SK-N-SH treated with all-trans-retinoic acid at 6 μM for 48 hours (cell line): ENCODE results near the gene ZNF214.

Experiments used
- ATAC-seq: fragments of 200-7000 bp; cut with Tn5 transposase; 3 replicates; pipeline ENCODE4 v1.9.1; 2020; ENCODE audit warnings: mild to moderate bottlenecking, moderate library complexity
- ARNTL ChIP-seq: fragments of 450-650 bp; formaldehyde crosslinking; IDR thresholded peaks from 2 replicates; pipeline ENCODE4 v1.5.0; 2020; ENCODE audit warnings: low read depth, mild to moderate bottlenecking, moderate library complexity, borderline replicate concordance
- BACH2 ChIP-seq: fragments of 250-450 bp; sonication (Bioruptor Pico); IDR thresholded peaks from 2 replicates; pipeline ENCODE4 v1.9.0; 2021; ENCODE audit warnings: mild to moderate bottlenecking, borderline replicate concordance
- CSDC2 ChIP-seq: fragments of 250-450 bp; sonication (Bioruptor Pico); IDR thresholded peaks from 2 replicates; pipeline ENCODE4 v1.5.0; 2020; ENCODE audit warnings: mild to moderate bottlenecking, moderate library complexity
- CSRNP3 ChIP-seq: fragments of 250-450 bp; sonication (Bioruptor Pico); IDR thresholded peaks from 2 replicates; pipeline ENCODE4 v1.5.1; 2021; ENCODE audit warnings: mild to moderate bottlenecking, moderate library complexity
- ESRRG ChIP-seq: fragments of 250-450 bp; sonication (Bioruptor Pico); IDR thresholded peaks from 2 replicates; pipeline ENCODE4 v1.6.1; 2021; ENCODE audit warnings: mild to moderate bottlenecking
- GLIS3 ChIP-seq: fragments of 250-450 bp; sonication (Bioruptor Pico); IDR thresholded peaks from 2 replicates; pipeline ENCODE4 v1.5.0; 2020; ENCODE audit warnings: mild to moderate bottlenecking, moderate library complexity
- ISL1 ChIP-seq: fragments of 250-450 bp; sonication (Bioruptor Pico); IDR thresholded peaks from 2 replicates; pipeline ENCODE4 v2.1.2; 2022; ENCODE audit warnings: mild to moderate bottlenecking, moderate library complexity
- OSR1 ChIP-seq: fragments of 250-450 bp; sonication (Bioruptor Pico); IDR thresholded peaks from 2 replicates; pipeline ENCODE4 v1.8.0; 2022; ENCODE audit warnings: moderate library complexity, mild to moderate bottlenecking, inconsistent platforms
- PATZ1 ChIP-seq: fragments of 250-450 bp; sonication (Bioruptor Pico); IDR thresholded peaks from 2 replicates; pipeline ENCODE4 v1.8.0; 2020; ENCODE audit warnings: mild to moderate bottlenecking, moderate library complexity, borderline replicate concordance
- POU6F1 ChIP-seq: fragments of 250-450 bp; sonication (Bioruptor Pico); IDR thresholded peaks from 2 replicates; pipeline ENCODE4 v1.8.0; 2021; ENCODE audit warnings: low read depth, mild to moderate bottlenecking, moderate library complexity, borderline replicate concordance
- PPARA ChIP-seq: fragments of 250-450 bp; sonication (Bioruptor Pico); IDR thresholded peaks from 2 replicates; pipeline ENCODE4 v1.5.0; 2020; ENCODE audit warnings: mild to moderate bottlenecking, borderline replicate concordance
- RARB ChIP-seq: fragments of 250-450 bp; sonication (Bioruptor Pico); IDR thresholded peaks from 2 replicates; pipeline ENCODE4 v1.8.0; 2021; ENCODE audit warnings: mild to moderate bottlenecking, moderate library complexity
- SNAI2 ChIP-seq: fragments of 250-450 bp; sonication (Bioruptor Pico); IDR thresholded peaks from 2 replicates; pipeline ENCODE4 v1.5.0; 2020; ENCODE audit warnings: mild to moderate bottlenecking, moderate library complexity
- TOX ChIP-seq: fragments of 250-450 bp; sonication (Bioruptor Pico); IDR thresholded peaks from 2 replicates; pipeline ENCODE4 v1.8.0; 2021; ENCODE audit warnings: mild to moderate bottlenecking, moderate library complexity, borderline replicate concordance
- TSHZ2 ChIP-seq: fragments of 250-450 bp; sonication (Bioruptor Pico); IDR thresholded peaks from 2 replicates; pipeline ENCODE4 v1.5.0; 2020; ENCODE audit warnings: mild to moderate bottlenecking, moderate library complexity
- ZC3H10 ChIP-seq: fragments of 250-450 bp; sonication (Bioruptor Pico); IDR thresholded peaks from 2 replicates; pipeline ENCODE4 v1.5.1; 2021; ENCODE audit warnings: mild to moderate bottlenecking, moderate library complexity
- ZFP3 ChIP-seq: fragments of 250-450 bp; sonication (Bioruptor Pico); IDR thresholded peaks from 2 replicates; pipeline ENCODE4 v1.5.0; 2020; ENCODE audit warnings: mild to moderate bottlenecking, moderate library complexity
- ZNF565 ChIP-seq: fragments of 450-650 bp; formaldehyde crosslinking; conservative IDR thresholded peaks from 2 replicates; pipeline ENCODE4 v1.5.0; 2020; ENCODE audit warnings: low read depth, mild to moderate bottlenecking, moderate library complexity
- ZNF70 ChIP-seq: fragments of 450-650 bp; formaldehyde crosslinking; IDR thresholded peaks from 2 replicates; pipeline ENCODE4 v1.5.0; 2020; ENCODE audit warnings: mild to moderate bottlenecking, moderate library complexity
- ZNF8 ChIP-seq: fragments of 450-650 bp; formaldehyde crosslinking; IDR thresholded peaks from 2 replicates; pipeline ENCODE4 v1.5.0; 2020; ENCODE audit warnings: mild to moderate bottlenecking, moderate library complexity
- TF ChIP-seq, protein P1 (sequence below): fragments of 250-450 bp; sonication (Bioruptor Pico); IDR thresholded peaks from 2 replicates; pipeline ENCODE4 v1.5.1; 2020; ENCODE audit warnings: low read depth, mild to moderate bottlenecking, moderate library complexity

The ZNF214 gene

GRCh38 chr11:7028141-7028540, 8.0 kb upstream of the ZNF214 start:
- TF ChIP-seq ISL1: no peak
- no peak for TF ChIP-seq ZNF565
- no peak for TF ChIP-seq PATZ1 (CRISPR knock-in tag)
- no peak for TF ChIP-seq GLIS3 (CRISPR knock-in tag)
- no peak for TF ChIP-seq POU6F1 (CRISPR knock-in tag)
- TF ChIP-seq RARB: no peak
- TF ChIP-seq BACH2 (CRISPR knock-in tag): no peak
- no peak for TF ChIP-seq ESRRG (CRISPR knock-in tag)
- TF ChIP-seq OSR1 (CRISPR knock-in tag): no peak
- no peak for TF ChIP-seq ARNTL (CRISPR knock-in tag)
- no peak for TF ChIP-seq SNAI2 (CRISPR knock-in tag)
- TF ChIP-seq TOX (CRISPR knock-in tag): no peak
- no peak for ATAC-seq

GRCh38 chr11:7021318-7021717, 1.2 kb upstream of the ZNF214 start:
- no peak for TF ChIP-seq ZNF565
- no peak for TF ChIP-seq SNAI2 (CRISPR knock-in tag)
- no peak for TF ChIP-seq ARNTL (CRISPR knock-in tag)
- TF ChIP-seq CSRNP3 (CRISPR knock-in tag): no peak
- TF ChIP-seq, protein P1, sequence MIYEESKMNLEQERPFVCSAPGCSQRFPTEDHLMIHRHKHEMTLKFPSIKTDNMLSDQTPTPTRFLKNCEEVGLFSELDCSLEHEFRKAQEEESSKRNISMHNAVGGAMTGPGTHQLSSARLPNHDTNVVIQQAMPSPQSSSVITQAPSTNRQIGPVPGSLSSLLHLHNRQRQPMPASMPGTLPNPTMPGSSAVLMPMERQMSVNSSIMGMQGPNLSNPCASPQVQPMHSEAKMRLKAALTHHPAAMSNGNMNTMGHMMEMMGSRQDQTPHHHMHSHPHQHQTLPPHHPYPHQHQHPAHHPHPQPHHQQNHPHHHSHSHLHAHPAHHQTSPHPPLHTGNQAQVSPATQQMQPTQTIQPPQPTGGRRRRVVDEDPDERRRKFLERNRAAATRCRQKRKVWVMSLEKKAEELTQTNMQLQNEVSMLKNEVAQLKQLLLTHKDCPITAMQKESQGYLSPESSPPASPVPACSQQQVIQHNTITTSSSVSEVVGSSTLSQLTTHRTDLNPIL (CRISPR knock-in tag): no peak
- no peak for TF ChIP-seq ZC3H10 (CRISPR knock-in tag)
- TF ChIP-seq RARB: no peak
- TF ChIP-seq ZNF8 (CRISPR knock-in tag): no peak
- no peak for TF ChIP-seq TOX (CRISPR knock-in tag)
- no peak for TF ChIP-seq TSHZ2 (CRISPR knock-in tag)
- TF ChIP-seq ISL1: no peak
- no peak for TF ChIP-seq GLIS3 (CRISPR knock-in tag)
- no peak for TF ChIP-seq CSDC2 (CRISPR knock-in tag)
- TF ChIP-seq PPARA: no peak
- no peak for TF ChIP-seq ZNF70 (CRISPR knock-in tag)
- TF ChIP-seq BACH2 (CRISPR knock-in tag): no peak
- TF ChIP-seq PATZ1 (CRISPR knock-in tag): no peak
- no peak for TF ChIP-seq ZFP3
- ATAC-seq: no peak
